ENCODE data around the gene FAM174C. TPM values are rescaled to one million over a fixed set of nuclear protein-coding genes. Genes with fewer than 3 reads are reported as not detected.

The FAM174C gene
- total RNA-seq, 4 donors from 2014 or later, result 50.8 to 114 (median 64.6) TPM

DNA sequence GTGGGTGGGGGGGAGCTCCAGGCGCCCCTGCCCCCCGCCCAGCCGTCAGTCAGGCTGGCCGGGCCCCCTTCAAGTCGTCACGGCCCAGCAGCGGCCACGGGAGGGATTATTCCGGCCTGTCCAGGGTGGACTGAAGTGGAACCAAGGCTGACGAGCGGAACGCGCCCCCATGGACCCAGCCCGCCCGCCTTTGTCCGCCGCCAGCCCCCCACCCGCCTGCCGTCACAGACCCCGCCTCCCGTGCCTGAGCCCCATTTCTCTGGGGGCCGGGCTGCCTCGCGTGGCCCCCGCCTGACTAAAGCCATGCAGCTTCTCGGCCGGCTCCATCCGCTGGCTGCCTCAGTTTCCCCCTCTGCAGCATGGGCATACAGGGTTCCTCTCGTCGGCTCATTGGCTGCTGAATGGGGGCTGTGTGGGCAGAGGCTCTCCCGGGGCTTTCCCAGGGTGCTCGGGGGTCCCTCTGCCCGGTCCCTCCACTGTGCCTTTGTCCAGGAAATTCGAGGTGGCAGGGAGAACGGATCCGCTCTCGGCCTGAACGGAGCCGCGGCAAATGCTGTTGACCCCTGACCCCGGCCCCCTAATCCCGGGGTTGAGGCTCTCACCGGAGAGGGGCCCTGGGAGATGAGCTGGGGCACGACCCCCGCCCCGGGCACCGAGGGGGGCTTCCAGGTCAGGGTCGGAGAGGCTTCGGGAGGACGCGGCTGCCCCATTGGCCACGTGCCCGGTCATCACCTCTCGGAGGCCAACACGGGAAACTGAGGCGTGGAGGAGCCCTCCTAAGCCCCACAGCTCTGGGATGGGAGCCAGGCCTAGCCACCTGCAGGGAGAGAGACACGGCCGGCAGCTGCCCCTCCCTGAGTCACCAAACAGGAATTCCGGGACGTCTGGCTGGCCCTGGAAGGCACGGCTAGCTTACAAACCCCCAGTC, 37.7 kb downstream of the FAM174C start:
- Histone ChIP-seq H3K4me1 (peaks cover 0 to 22% of the 10 kb centered on the region in 2 donors), H3K9me3 (no peaks in the 10 kb centered on the region), H3K36me3 (no peaks in the 10 kb centered on the region), H3K4me3 (replicated peaks in 1 of 3) (no peak overlapping the region), H3K27ac (no peak overlapping the region), H3K27me3 (peaks cover 20% of the 10 kb centered on the region)
- TF ChIP-seq, protein P1, sequence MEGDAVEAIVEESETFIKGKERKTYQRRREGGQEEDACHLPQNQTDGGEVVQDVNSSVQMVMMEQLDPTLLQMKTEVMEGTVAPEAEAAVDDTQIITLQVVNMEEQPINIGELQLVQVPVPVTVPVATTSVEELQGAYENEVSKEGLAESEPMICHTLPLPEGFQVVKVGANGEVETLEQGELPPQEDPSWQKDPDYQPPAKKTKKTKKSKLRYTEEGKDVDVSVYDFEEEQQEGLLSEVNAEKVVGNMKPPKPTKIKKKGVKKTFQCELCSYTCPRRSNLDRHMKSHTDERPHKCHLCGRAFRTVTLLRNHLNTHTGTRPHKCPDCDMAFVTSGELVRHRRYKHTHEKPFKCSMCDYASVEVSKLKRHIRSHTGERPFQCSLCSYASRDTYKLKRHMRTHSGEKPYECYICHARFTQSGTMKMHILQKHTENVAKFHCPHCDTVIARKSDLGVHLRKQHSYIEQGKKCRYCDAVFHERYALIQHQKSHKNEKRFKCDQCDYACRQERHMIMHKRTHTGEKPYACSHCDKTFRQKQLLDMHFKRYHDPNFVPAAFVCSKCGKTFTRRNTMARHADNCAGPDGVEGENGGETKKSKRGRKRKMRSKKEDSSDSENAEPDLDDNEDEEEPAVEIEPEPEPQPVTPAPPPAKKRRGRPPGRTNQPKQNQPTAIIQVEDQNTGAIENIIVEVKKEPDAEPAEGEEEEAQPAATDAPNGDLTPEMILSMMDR (IDR thresholded peaks at IDR 0.05), result no peak
- no peak for TF ChIP-seq POLR2A (IDR thresholded peaks at IDR 0.05)
- DNase-seq, result peak; percentile 13 to 15
- WGBS, 2 donors, result 20 to 24% methylated on average over 9 to 36 of the region's 61 CpGs
- intact Hi-C loops (cut with DNase I), result no loop called here

DNA sequence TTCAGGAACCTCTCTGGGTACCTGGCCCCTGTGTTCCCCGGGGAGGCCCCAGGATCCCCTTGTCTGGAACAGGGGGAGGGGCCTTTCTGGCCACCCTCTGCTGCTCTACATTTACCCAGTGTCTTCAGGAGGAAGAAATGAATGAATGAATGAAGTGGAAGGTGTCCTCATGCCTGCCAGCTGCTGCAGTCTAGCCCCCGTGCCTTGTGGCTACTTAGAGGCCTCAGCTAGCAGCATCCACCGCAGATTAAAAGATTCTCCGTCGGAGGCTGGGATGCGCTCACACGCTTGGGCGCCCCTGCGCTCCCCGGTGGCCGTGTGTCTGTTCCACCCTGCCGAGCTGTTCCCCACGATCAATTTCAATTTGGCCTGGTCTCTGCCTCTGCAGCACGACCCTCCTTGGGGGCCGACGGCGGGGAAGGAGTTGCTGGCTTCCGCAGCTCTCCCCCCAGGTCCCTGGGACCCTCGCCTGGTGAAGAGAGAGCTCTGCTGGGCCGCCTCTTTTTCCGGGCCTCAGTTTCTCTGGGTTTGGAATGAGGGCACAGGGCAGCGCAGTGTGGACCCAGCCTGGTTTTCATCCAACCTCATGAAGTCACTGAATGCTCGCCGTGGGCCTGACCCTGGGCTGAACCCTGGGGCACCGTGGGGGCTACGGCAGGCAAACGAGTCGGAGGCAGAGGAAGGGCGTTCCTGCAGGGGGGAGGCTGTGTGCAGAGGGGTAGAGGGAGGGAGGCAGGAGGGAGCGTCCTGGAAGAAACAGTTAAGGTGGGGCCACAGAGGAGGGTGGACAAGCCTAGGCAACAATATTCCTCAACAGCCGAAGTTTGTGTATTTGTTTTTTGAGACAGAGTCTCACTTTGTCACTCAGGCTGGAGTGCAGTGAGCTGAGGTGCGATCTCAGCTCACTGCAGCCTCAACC, 38.6 kb downstream of the FAM174C start:
- 63 to 73% methylated on average over 24 to 31 of the region's 32 CpGs for WGBS, 2 donors
- H3K9me3 ChIP-seq, result no peaks in the 10 kb centered on the region
- H3K36me3 ChIP-seq, result no peaks in the 10 kb centered on the region
- DNase-seq, result no peak
- H3K4me1 ChIP-seq, result peaks cover 0 to 22% of the 10 kb centered on the region in 2 donors
- H3K27ac ChIP-seq, result no peak overlapping the region
- intact Hi-C loops (cut with DNase I), result no loop called here
- TF ChIP-seq, protein P1 (IDR thresholded peaks at IDR 0.05), result no peak
- no peak for TF ChIP-seq POLR2A (IDR thresholded peaks at IDR 0.05)
- H3K4me3 ChIP-seq (replicated peaks in 1 of 3), result no peak overlapping the region
- peaks cover 20% of the 10 kb centered on the region for H3K27me3 ChIP-seq

DNA sequence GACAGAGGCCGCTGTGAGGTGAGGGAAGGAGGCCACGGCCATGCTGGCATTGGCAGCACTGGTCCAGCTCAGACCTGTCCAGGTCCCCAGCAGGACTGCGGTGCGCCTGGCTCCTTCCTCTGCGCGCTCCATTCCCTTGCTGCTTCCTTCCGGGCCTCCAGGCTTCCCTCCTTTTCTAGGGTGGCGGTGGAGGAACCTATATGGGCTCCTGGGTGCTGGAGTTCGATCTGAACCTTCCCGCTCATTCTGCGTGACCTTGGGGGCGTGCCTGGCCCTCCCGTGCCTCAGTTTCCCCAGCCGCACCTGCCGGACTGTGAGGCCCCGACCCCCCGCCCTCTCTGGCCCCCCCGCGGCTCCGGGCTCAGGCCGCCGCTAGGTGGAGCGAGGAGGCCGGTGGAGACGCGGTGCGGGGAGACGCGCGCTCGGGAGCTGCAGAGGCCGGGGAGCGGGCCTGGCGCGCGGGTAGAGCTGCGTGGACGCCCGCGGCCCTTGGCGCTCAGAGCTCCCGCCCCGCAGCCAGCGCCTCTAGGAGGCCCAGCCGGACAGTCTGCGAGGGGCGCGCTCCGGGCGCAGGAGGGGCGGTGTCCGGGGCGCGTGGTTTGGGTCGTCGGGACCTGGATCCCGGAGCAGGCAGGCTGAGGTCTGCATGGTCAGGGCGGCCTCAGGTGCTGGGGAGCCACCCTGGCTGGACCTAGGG, 40.3 kb downstream of the FAM174C start:
- intact Hi-C loops (cut with DNase I), result no loop called here
- no peak overlapping the region for H3K27ac ChIP-seq
- H3K27me3 ChIP-seq, result peaks cover 20% of the 10 kb centered on the region
- H3K4me3 ChIP-seq (replicated peaks in 1 of 3), result no peak overlapping the region
- no peaks in the 10 kb centered on the region for H3K9me3 ChIP-seq
- TF ChIP-seq POLR2A (IDR thresholded peaks at IDR 0.05), result no peak
- TF ChIP-seq, protein P1 (IDR thresholded peaks at IDR 0.05), result peak in 3 of 6 experiments; percentile 28 to 49 (median 35)
- 24% methylated on average over 8 to 26 of the region's 58 CpGs for WGBS, 2 donors
- peak; percentile 19 to 27 for DNase-seq
- no peaks in the 10 kb centered on the region for H3K36me3 ChIP-seq
- peaks cover 0 to 22% of the 10 kb centered on the region in 2 donors for H3K4me1 ChIP-seq

DNA sequence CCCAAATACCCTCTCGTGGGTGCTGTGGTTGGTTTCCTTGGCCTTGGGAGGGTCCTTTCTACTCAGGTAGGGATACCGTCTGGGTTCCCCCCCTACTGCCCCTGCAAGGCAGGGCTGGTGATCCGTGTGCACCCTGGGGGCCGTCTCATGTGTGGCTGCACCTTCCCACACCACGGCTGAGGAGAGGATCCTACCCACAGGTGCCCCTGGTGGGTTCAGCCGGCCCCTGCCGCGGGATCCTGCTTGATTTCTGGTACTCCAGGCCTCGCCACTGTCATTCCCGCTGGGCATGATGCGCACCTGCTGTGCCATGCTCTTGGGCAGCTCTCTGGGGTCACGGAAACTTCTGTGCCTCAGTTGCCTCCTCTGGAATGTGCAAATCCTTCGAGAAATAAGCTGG, 41.1 kb downstream of the FAM174C start:
- 77 to 84% methylated on average over 6 to 13 of the region's 13 CpGs for WGBS, 2 donors
- intact Hi-C loops (cut with DNase I), result no loop called here
- peaks cover 0 to 22% of the 10 kb centered on the region in 2 donors for H3K4me1 ChIP-seq
- H3K27ac ChIP-seq, result no peak overlapping the region
- H3K27me3 ChIP-seq, result peaks cover 20% of the 10 kb centered on the region
- TF ChIP-seq, protein P1 (IDR thresholded peaks at IDR 0.05), result no peak
- no peak for TF ChIP-seq POLR2A (IDR thresholded peaks at IDR 0.05)
- H3K4me3 ChIP-seq (replicated peaks in 1 of 3), result no peak overlapping the region
- no peaks in the 10 kb centered on the region for H3K36me3 ChIP-seq
- no peaks in the 10 kb centered on the region for H3K9me3 ChIP-seq
- DNase-seq, result no peak

Data from thyroid gland (tissue), 4 donors.